ACC112 (cell line): ENCODE measurements around the gene YDJC.
"Not testable (repeated sequence)": the region's sequence is repeated elsewhere in the genome, so short reads cannot be mapped to it uniquely, and the experiment has no call there.

ENCODE experiments used
- H2AFZ ChIP-seq: fragments of 200-600 bp; sonication (generic); one replicate; pipeline ENCODE4 v1.6.0; 2017; ENCODE audit warnings: antibody characterized with exemption, low read length; ENCODE audit not compliant: unreplicated experiment
- H3K27ac ChIP-seq: fragments of 200-600 bp; sonication (generic); 2 replicates; pipeline ENCODE4 v1.5.1; 2014; ENCODE audit warnings: low read depth, mild to moderate bottlenecking, antibody characterized with exemption, low read length, moderate library complexity
- H3K27me3 ChIP-seq: fragments of 200-600 bp; sonication (generic); 2 replicates; pipeline ENCODE4 v1.6.1; 2014; ENCODE audit warnings: mild to moderate bottlenecking, antibody characterized with exemption, low read length, moderate library complexity, mixed read lengths; ENCODE audit not compliant: insufficient read depth
- H3K36me3 ChIP-seq: fragments of 200-600 bp; sonication (generic); 2 replicates; pipeline ENCODE4 v1.6.1; 2016; ENCODE audit warnings: mild to moderate bottlenecking, antibody characterized with exemption, low read length, moderate library complexity, mixed read lengths; ENCODE audit not compliant: insufficient read depth
- H3K4me1 ChIP-seq: fragments of 200-600 bp; sonication (generic); one replicate; pipeline ENCODE4 v1.6.1; 2016; ENCODE audit warnings: low read length, mixed read lengths; ENCODE audit not compliant: insufficient read depth, unreplicated experiment, control insufficient read depth
- H3K4me3 ChIP-seq: fragments of 200-600 bp; sonication (generic); 2 replicates; pipeline ENCODE4 v1.5.1; 2014; ENCODE audit warnings: mild to moderate bottlenecking, low read depth, low read length
- H3K79me2 ChIP-seq: fragments of 200-600 bp; sonication (generic); one replicate; pipeline ENCODE4 v1.6.0; 2016; ENCODE audit warnings: low read length; ENCODE audit not compliant: control insufficient read depth, unreplicated experiment, insufficient read depth

The YDJC gene

DNA sequence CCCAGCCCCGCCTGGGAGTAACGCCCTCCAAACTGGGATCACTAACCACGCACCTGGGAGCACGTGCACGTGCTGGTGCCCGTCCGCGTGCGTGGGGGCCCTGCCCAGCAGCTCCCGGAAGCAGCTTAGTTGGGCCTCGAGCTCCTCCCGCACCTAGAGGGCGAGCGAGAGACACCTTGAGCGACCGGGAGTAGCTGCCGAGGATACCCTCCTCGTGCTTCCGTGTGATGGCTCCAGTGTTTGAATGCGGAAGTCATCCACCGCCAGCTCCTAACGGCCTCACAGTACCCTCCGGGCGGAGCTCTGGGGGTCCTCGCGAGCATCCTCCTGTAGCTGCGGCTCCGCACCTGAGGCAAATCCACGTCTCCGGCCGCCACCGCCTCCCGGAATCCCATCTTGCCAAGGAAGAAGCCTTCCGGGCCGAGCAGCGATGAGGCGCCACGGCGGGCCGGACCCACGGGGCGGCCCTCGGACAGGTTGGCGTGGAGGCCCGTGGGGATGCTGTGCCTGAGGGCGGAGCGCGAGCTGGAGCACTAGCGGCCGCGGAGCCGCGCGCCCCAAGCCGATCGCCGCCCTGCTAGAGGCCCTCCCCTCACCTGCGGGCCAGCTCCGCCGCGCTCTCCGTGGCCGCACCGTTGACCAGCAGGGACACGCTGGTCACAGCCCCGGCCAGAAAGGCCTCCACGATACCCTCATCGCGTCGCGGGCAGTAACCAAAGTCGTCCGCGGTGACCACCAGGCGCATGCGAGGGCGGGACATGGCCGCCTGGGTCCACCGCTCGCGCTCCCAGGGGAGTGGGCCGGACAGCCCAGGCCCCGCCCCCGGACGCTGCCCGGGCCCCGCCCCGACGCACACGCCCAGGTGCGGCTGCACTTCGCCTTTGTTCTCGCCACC is at the start of gene YDJC:
TSS of gene YDJC (minus strand) at position 768 of the 895 bp plus-strand sequence. CDS start at position 760, 8 bp downstream.
- no peaks in the 10 kb centered on the region for H3K4me1 ChIP-seq
- peaks cover 20% of the 10 kb centered on the region for H3K79me2 ChIP-seq
- H2AFZ ChIP-seq: peak within 1 kb of the TSS; percentile 75

GRCh38 chr22:21679383-21679782 is 49.6 kb upstream of the YDJC start:
- Histone ChIP-seq H3K4me3 (no peak overlapping the region), H2AFZ (no peak overlapping the region), H3K27ac (no peak overlapping the region), H3K79me2 (no peaks in the 10 kb centered on the region), H3K4me1 (no peaks in the 10 kb centered on the region), H3K36me3 (no peaks in the 10 kb centered on the region), H3K27me3 (no peaks in the 10 kb centered on the region)

More for the DNA sequence above, at the start of gene YDJC:
- Histone ChIP-seq H3K4me3 (peak within 1 kb of the TSS; percentile 99), H3K27ac (peak within 1 kb of the TSS; percentile 63), H3K27me3 (no peaks in the 10 kb centered on the region), H3K36me3 (no peaks in the 10 kb centered on the region)

- not testable (repeated sequence) for H3K27me3 ChIP-seq, H3K27ac ChIP-seq, H3K4me1 ChIP-seq, H3K4me3 ChIP-seq, H3K79me2 ChIP-seq, H3K36me3 ChIP-seq, H2AFZ ChIP-seq
Measured at GRCh38 chr22:21678842-21679241, 49.0 kb upstream of the YDJC start.

DNA sequence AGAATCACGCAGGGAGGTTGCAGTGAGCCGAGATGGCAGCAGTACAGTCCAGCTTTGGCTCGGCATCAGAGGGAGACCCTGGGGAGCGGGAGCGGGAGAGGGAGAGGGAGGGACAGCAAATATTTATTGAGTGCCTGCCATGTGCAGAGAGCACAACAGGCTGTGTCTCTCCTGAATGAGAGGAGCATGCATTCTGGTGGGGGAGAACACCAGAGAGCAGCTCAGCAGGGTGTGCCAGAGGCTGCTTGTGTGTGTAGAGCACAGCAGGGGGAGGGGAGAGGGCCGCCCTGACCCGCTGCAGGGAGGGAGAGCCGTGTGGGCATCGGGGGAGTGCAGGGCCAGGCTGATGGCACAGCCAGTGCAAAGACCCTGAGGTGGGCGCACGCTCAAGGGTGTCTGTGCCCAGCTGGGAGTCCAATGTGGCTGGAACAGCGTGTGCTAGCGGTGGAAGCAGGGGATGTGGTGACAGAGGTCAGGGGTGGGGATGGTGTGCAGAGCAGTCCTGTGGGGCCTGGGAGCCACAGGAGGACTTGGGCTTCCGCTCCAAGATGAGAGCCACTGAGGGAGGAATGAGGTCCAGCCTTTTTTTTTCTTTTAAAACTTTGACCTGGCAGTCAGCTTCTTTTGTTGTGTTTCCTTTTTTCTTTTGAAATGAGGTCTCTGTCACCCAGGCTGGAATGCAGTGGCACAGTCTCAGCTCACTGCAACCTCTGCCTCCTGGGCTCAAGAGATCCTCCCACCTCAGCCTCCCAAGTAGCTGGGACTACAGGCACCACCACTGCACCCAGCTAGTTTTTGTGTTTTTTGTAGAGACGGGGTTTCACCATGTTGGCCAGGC is 48.0 kb upstream of the YDJC start:
- Histone ChIP-seq H2AFZ (no peak overlapping the region), H3K79me2 (no peaks in the 10 kb centered on the region), H3K4me3 (no peak overlapping the region), H3K27ac (no peak overlapping the region), H3K4me1 (no peaks in the 10 kb centered on the region), H3K27me3 (no peaks in the 10 kb centered on the region), H3K36me3 (no peaks in the 10 kb centered on the region)

- no peak overlapping the region for H2AFZ ChIP-seq
- H3K4me3 ChIP-seq: no peak overlapping the region
- H3K36me3 ChIP-seq: no peaks in the 10 kb centered on the region
- no peaks in the 10 kb centered on the region for H3K27me3 ChIP-seq
- no peaks in the 10 kb centered on the region for H3K4me1 ChIP-seq
- H3K27ac ChIP-seq: no peak overlapping the region
- H3K79me2 ChIP-seq: no peaks in the 10 kb centered on the region
Measured at GRCh38 chr22:21674638-21675245, 44.9 kb upstream of the YDJC start.

DNA sequence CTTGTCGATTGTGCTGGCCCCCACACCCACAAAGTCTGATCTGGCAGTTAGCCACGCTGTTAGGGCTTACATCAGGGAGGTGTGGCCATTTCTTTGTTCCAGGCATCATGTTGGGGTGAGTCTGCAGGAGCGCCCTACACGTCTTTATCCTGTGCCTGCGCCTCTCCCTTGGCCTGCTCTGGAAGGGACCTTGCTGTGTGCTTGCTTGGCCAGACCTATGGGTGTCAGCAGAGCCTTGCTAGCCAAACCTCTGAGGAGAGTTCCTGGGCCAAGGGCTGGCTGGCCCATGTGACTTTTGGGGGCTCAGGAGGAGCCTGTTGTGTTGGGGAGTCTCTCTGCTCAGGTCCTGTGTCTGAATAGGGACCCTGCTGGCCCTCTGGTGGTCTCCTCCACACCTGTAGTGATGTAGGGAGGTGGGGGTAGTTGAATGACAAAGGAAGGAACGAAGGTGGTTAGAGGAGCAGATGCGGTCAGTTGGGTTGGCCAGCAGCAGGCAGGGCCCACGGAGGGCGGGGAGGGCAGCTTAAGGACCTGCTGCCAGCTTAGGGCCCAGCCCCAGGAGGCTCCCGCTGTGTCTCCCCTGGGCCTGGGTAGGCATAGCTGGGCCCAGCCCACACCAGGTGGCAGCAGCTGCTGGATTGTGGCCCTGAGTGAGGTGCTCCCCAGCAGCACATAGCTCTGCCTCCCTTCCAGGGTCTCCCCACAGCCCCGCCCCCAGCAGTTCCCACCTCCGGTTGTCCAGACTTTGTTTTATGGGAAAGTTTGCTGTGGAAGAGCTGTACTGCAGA is 43.9 kb upstream of the YDJC start:
- Histone ChIP-seq H3K27me3 (no peaks in the 10 kb centered on the region), H3K4me1 (no peaks in the 10 kb centered on the region), H3K36me3 (no peaks in the 10 kb centered on the region), H3K79me2 (no peaks in the 10 kb centered on the region), H3K27ac (no peak overlapping the region), H3K4me3 (no peak overlapping the region), H2AFZ (no peak overlapping the region)

- Histone ChIP-seq H3K36me3 (no peaks in the 10 kb centered on the region), H3K4me1 (no peaks in the 10 kb centered on the region)
Measured at GRCh38 chr22:21672107-21672629, 42.3 kb upstream of the YDJC start.

DNA sequence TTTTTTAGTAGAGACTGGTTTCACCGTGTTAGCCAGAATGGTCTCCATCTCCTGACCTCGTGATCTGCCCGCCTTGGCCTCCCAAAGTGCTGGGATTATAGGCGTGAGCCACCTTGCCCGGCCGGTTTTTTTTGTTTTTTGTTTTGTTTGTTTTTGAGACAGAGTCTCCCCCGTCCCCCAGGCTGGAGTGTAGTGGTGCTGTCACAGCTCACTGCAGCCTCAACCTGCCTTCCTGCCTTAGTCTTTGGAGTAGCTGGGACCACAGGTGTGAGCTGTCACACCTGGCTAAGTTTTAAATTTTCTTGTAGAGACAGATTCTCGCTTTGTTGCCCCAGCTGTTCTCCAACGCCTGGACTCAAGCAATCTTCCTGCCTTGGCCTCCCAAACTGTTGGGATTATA is 39.2 kb upstream of the YDJC start:
- no peaks in the 10 kb centered on the region for H3K36me3 ChIP-seq

More at GRCh38 chr22:21672107-21672629, 42.3 kb upstream of the YDJC start:
- Histone ChIP-seq H3K27me3 (no peaks in the 10 kb centered on the region), H2AFZ (no peak overlapping the region), H3K4me3 (no peak overlapping the region), H3K79me2 (no peaks in the 10 kb centered on the region), H3K27ac (no peak overlapping the region)

GRCh38 chr22:21666786-21667185 is 37.0 kb upstream of the YDJC start:
- no peaks in the 10 kb centered on the region for H3K79me2 ChIP-seq
- H3K4me1 ChIP-seq: no peaks in the 10 kb centered on the region
- no peaks in the 10 kb centered on the region for H3K36me3 ChIP-seq
- peak overlapping the region; percentile 80 for H3K4me3 ChIP-seq
- H3K27ac ChIP-seq: no peak overlapping the region
- no peaks in the 10 kb centered on the region for H3K27me3 ChIP-seq
- no peak overlapping the region for H2AFZ ChIP-seq

More for the DNA sequence above, 39.2 kb upstream of the YDJC start:
- Histone ChIP-seq H3K4me3 (no peak overlapping the region), H2AFZ (no peak overlapping the region), H3K27ac (no peak overlapping the region), H3K79me2 (no peaks in the 10 kb centered on the region), H3K27me3 (no peaks in the 10 kb centered on the region), H3K4me1 (no peaks in the 10 kb centered on the region)
